Stimulated activated CD4-positive, alpha-beta T cell treated with anti-CD3 and anti-CD28 coated beads, Interleukin-4, amount 100 ng/mL, for 1 hour (primary cell): ENCODE data around the gene FAM156A.
"Not testable (repeated sequence)": the region's sequence is repeated elsewhere in the genome, so short reads cannot be mapped to it uniquely, and the experiment has no call there.

Source experiments
- DNase-seq: peaks from one replicate; pipeline ENCODE4 v3.0.0-alpha.2; 2020

Gene FAM156A, protein sequence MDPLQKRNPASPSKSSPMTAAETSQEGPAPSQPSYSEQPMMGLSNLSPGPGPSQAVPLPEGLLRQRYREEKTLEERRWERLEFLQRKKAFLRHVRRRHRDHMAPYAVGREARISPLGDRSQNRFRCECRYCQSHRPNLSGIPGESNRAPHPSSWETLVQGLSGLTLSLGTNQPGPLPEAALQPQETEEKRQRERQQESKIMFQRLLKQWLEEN

DNA sequence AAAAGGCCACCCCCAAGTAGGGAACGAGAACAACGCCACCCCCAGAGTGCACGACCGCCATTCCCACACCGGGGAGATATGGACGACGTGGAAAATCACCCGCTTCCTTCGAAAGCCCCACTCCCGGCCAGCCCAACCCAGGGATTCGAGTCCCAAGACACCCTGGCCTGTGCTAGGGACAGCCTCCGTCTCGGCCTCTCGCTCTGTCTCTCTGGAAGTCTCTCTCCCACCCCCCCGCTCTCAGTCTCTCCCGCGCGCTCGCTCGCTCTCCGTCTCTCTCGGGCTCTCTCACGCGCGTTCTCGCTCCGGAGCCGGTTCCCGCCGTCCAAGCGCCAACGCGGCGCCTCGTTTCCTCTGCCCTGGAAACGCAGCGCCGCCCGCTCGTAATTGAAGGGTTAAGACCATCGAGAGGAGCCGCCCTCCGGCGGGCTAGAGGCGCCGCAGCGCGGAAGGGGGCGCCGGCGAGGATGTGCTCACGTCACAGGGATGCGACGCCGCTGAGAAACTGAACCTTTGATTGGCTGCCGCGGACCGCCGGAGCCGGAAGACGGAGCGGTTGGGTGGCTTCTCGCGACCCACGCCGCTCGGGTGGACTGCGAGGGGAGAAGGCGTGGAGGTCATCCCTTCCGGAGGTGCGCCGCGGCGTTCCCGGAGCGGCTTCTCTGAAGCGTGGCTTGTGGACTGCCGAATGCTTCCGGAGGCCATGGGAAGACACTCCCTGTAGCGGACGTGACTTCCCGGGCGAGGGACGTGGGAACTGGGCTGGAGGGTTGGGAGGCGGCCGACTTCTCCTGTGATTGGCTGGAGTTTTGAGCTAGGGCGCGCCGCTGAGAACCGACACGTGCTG lies at the start of gene FAM156A:
TSS of gene FAM156A (minus strand) at position 406 of the 847 bp plus-strand sequence. CDS start 9,930 bp downstream, outside the sequence.
- not testable (repeated sequence) for DNase-seq

DNA sequence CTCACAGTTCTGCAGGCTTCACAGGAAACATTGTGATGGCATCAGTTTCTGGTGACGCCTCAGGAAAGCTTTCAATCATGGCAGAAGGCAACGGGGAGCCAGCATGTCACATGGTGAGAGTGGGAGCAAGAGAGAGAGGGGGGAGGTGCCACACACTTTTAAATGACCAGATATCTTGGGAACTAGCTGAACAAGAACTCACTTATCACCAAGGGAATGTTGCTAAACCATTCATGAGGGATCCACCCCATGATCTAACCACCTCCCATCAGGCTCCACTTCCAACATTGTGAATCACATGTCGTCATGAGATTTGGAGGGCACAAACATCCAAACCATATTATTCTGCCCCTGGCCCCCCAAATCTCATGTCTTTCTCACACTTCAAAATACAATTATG lies 47.0 kb upstream of the FAM156A start:
- no peak for DNase-seq

DNA sequence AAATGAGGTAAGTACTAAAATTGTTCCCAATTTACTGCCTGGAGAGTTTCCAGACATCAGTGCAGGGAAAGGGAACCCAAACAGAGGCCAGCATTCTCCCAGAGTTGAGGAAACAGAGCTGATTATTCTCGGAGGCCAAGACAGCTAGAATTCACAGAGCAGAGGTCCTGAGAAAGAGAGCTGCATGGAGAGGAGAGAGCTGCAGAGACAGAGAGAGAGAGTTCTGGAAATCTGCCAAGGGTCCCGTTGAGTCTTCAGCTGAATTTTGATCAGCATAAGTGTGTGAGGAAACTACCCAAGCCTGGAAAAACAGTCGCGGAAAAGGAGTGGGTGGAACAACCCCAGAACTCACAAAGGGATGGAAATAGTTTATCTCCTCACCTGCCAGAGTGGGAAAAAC lies 46.5 kb upstream of the FAM156A start:
- DNase-seq: no peak

DNA sequence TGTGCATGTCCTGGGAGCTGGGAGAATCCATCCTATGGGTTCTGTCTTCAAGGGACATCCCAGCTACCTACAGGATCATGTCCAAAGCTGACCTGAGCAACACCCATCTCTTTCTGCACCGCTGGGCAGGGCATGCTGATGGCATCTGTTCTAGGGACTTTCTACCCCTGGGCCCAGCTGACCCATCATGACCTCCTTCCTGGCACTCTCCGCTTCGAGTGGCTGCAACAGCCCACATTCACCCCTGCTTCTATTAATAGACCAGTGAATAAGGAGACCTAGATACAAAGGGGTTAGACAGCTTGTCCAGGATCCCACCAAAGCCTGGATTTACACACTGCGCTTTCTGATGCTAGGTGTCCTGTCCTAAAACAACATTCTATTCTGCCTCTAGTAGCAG lies 45.7 kb upstream of the FAM156A start:
- DNase-seq: no peak

DNA sequence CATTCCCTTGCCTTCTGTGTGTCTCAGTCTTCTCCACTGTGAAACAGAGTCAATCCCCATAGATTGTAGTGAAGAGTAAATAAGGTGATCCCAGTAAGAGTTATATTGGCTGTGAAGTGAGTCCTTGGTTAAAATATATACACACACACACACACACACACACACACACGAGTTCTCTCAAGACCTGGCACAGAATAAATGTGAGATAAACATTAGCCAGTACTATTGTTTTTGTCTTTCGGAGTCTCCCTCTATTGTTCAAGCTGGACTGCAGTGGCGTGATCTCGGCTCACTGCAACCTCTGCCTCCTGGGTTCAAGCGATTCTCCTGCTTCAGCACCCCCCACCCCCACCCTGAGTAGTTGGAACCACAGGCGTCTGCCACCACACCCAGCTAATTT lies 44.8 kb upstream of the FAM156A start:
- no peak for DNase-seq

DNA sequence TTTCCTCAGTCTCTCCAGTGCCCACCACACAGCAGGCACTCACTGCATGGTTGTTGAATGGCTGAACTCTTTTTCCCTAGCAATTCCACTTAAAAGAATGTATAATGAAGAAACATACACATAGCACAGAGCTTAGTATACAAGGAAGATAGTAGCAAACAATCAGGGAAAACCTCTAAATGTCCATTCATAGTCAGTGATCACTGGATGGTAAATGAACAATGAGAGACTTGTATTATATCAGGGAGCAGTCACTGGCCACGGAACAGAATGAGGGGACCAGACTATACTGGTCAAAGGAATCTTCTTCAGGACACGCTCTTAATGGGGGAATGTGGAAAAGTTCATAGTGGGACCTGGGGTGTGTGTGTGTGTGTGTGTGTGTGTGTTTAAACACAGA lies 43.6 kb upstream of the FAM156A start:
- DNase-seq: no peak

DNA sequence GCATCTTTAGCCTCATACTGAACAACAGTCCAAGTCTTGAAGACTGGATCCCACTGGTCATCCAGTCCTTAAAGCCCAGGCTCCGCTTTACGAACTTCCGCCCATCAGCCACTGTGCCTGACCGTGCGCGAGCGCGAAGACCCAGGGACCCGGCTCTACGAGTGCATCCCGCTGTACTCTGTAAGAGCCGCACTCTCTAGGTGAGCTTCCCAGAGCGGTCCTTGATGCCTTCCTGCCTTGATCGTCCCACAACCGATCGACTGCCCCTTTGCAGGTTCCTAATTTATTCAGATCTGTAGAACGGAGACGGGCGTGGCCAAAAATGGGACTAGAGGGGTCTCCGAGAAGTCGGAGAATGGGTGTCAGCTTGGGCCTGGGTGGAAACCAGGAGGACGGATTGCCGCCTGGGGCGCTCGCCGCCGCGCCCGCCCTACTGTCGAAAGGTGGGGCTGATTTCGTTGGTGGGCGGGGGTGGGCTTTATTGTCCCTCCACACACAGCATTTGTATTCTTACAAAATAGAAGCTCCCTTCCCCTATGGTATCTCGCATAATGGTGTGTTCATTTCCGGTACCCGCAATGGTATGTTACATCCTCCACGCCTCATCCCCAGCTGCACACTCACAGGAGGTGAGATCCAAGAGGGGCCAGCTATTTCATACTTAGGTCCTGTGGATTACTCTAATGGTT lies 42.3 kb upstream of the FAM156A start:
- DNase-seq: peak; percentile 11

DNA sequence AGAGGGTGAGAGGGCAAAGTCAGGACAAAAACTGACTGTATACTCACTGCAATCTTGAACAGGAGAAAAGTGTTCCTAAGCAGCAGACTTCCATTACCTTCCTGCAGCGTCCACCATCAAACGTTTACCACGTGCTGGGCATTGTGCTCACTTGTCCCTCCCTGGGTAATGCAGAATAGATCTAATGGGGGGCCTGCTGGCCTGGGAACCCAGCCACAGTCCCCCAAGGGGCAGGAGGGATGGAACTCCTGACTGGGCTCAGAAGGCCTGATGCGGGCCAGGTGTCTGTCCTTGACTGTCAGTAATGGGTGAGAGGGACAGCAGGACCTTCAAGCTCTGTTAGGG lies 37.6 kb upstream of the FAM156A start:
- no peak for DNase-seq

DNA sequence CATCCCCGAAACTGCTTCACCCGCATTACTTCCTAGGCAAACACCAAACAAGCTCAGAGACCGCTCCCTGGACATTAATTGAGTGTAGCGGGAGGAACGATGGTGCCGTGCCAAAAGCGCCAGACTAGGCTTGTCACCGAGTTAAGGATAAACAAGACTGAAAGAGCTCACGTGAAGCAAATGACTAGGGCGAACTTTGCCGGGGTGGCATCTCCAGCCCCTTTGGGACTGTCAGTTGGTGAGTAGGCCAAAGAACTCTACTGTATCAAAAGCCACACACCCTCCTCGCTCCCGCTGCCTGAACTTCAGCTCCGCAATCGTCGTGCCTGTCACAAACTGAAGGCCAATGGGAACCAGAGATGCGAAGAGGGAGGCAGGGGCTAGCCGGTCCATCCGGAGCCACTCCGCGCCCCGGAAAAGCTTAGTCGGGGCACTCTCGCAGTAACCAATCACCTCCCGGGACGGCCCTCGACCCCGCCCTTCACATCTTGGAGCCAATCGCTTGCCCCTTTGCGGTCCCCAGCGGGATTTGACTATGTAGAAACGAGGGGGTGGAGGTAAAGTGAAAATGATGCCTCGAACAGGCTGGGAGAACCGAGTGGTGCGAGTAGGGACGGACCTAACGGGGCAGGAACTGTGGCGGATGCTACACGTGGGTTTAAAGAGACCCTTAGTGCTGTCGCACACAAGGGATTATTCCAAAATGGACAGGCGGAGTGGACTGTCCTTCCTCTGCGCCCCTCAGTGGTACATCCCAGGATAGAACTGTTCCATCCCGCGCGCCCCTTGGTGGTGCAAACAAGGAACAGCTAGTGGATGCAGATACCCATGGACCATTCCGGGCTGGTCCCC lies 37.0 kb upstream of the FAM156A start:
- DNase-seq: peak; percentile 86

DNA sequence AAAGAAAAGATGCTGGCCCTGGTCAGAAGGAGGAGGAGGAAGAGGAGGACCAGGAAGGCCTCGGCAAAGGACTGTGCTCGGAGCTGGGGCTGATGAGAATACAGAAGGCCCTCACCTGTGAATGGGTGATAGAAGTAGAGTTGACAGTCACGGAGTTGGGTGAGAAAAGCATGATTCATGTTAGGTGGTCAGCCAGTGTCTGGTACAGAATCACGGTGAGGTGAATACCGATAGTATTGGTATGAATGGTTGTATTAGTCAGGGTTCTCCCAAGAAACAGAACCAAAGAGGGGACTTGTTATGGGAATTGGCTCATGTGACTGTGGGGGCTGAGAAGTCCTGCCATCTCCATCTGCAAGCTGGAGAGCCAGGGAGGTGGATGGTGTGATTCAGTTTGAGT lies 32.5 kb upstream of the FAM156A start:
- no peak for DNase-seq

DNA sequence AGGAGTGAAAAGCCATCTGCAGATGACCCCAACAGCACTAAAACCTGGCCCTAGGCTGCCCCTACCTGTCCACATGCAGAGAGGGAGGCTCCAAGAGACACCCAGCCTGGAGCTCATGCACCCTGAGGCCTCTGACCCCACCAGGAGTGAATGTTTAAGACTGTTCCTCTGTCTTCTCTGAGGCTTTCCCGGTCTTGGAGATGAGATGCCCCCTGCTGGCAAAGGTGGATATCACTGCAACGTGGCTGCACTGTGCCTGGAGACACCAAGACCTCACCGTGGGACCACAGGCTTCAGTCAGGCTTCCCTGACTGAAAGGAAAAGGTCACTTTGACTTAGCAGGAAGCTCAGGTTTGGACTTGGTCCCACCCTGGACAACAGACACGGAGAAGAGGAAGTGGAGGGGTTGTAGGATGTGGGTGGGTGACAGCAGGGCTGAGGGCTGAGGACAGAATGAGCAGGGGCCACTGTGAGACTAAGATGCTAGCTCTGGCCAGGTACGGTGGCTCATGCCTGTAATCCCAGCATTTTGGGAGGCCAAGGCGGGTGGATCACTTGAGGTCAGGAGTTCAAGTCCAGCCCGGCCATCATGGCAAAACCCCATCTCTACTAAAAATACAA lies 31.8 kb upstream of the FAM156A start:
- peak; percentile 57 for DNase-seq

DNA sequence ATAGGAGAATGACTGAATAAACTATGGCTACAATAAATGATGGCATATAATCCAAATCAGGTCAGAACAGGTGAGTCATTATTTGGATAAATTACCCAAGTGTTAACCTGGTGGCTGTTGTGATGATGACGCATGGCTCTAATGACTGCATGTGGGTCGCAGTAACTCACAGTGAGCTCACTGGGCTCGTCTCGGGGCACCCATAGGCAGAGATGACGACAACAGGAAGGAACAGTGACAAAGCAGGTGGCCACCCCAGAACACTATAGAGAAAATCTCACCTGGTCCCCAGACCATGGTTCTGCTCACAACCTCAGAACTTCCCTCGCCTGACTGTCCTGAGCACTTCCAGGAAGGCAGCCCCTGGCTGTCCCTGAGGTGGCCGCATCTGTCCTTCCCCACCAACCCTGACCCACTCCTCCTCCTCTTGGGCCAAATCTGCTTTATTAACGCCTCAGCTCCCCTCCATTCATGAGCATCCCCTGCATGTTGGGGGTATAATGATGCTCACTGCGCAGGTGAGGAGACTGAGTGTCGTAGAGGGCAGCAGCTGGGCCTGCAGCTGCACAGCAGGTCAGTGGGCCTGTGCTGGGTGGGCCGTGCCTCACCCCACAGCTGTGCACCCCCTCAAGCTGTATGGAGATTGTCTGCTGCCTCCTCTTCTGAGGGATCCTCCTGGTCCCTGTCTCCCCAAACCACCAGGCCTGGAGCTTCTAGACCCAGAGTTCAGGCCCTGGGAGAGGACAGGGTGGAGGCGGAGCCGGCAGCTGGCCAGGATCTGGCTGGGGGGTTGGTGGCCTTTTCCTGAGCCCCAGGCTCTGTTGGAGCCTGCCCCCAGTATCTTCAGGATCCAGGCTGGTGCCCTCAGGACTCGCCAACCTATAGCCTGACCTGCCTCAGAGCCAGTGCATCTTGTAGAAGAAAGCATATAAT lies 30.9 kb upstream of the FAM156A start:
- DNase-seq: no peak

DNA sequence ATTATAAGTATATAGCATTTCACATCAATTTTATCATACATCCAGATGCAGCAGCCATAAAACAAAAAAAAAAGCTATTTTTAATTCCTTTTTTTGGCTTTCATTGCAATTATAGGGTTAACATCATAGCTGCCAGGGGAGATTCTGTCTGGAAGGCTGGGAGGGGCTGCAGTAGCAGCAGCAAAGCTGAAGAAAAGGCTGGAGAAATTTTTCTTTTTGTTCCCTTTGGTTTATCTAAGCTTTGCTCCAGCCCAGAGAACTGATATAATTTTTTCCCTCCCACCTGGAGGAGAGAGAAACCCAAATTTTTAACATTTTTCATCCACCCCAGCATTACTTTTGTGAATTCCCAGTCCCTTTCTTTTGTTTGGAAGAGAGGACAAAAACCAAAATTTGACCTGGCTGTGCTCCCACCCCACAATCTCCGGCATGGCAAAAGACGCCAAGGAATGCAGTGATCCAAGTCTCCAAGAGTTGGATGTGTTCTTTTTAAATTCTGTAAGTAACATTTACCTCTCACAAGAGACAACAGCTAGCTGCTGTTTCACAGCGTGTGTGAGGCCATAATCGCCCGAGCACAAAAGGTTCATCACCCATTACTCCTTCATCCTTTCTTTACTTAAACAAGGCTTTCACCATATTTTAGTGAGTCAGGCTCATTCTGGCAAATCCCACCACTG lies 25.1 kb upstream of the FAM156A start:
- DNase-seq: no peak

DNA sequence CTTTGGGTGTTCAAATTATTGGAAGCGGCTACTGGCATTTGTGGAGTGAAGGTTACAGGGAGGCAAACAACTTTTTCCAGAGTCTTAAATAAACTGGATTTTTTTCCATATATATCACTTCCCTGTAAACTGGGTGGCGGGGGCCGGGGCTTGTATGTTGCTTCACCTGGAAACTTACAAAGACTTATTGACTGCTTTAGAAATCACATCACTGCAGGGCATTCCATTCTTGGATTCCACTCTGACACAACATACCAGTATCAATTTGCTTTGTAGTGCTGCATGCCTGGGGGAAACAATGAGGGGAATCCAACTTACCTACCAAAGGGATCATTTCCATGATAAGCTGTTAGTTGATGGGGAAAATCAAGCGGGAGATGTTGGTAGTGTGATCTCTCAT lies 21.7 kb upstream of the FAM156A start:
- DNase-seq: no peak

DNA sequence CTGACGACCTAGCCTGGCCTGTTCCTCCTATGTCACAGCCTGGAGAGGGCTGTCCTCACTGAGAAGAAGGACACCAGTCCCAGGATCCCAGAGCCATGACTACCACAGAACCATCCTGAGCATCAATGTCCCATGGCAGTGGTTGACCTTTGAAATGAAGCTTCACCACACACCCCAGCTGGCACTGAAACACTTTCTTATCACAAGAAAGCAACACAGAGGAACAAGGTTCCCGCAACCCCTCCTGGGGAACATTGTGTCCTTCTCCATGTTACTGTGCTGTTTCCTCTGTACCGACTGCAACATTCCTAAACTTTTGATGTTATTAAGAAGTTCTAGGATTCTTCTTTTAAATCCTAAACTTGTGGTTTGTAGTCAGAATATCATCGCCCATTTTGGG lies 21.2 kb upstream of the FAM156A start:
- DNase-seq: no peak

DNA sequence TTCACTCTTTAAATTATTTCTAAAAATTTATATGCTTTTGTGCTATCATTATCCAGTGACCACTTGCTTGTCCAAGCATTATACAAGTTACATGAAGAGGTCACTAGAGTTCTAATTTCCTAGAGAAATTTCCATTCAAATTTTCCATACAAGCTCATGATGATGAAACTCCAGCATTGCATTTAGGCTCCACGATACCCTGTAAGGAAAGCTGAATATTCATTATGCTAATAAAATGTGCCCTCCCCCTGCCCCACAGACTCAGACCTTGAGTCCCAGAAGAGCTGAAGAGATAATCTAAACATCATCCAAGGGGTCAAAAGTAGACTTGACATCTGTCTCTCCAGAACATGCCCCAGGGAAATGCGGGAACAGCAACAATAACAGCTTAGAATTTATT lies 19.6 kb upstream of the FAM156A start:
- no peak for DNase-seq

DNA sequence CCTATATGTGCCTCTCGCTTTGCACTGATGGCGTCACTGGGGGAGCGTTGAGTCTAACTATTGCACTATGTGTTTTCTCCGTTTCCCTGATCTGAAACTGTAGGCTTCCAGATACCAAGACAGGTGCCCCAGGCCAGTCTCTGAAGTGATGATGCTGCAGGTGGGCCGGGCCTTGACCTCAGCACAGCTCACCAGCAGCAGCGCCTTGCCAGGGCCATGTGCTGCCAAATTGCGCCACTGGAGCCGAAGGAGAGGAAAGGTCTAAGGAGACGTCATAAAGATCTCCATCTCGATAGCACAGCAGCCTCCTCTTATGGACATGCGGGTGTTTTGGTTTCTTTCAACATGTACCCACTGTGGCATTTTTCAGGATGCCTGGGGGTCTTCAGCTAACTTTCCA lies 17.3 kb upstream of the FAM156A start:
- not testable (repeated sequence) for DNase-seq

DNA sequence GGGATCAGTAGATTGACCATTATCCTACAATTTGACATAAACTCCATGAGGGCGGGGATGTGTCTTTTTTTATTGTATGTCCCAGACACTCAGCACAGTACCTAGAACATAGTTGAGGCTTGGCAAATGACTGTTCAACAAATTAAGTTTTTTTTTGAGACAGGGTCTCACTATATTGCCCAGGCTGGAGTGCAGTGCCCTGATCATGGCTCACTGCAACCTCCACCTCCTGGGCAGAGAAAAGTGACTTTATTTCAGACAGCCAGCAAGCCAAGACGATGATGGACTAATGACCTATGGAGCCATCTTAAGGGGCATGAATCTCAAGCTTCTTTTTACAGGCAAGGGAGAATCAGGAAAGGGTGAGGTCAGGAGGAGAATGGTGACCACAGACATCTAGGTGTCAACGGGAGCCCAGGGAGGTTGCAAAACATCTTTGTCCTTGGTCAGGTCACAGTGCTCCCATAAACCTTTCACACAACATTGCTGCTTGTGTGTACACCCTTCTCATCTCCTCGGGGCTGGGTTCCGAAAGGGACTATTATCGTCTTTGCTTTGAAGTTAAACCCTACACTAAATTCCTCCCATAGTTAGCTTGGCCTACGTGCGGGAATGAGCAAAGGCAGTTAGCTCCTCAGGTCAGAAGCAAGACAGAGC lies 16.1 kb upstream of the FAM156A start:
- DNase-seq: not testable (repeated sequence)

DNA sequence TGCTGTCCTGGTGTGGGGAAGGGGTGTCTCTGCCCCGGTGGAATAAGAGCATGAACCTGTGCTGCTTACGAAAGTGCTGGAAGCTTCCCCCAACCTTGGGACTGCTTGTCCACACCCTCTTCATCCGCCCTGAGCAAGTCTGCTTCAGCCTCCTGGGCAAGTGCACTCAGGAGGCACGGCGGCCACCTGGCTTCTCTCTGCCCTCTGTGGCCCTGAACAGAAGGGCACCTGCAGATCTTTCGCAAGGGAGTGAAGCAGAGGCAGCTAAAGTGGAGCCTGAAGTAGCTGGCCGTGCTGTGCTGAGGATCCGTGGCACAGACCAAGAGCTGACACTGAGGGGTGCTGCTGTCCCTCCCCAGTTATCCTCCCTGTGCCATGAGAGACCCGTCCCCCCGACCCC lies 9.6 kb upstream of the FAM156A start:
- not testable (repeated sequence) for DNase-seq
